ENCODE data around the gene NOCT.

GRCh38 chr4:138978600-138978999 is 37.0 kb upstream of the NOCT start:
- TF ChIP-seq ZSCAN5A (tag by site-specific recombination; IDR thresholded peaks at IDR 0.05), result no peak
- no peak for TF ChIP-seq CTCF (tag by site-specific recombination; IDR thresholded peaks at IDR 0.05)
- no peak for TF ChIP-seq ZNF302 (tag by site-specific recombination; IDR thresholded peaks at IDR 0.05; ENCODE audit: low read depth)
- no peak for TF ChIP-seq ZNF707 (tag by site-specific recombination; IDR thresholded peaks at IDR 0.05)
- no peak for TF ChIP-seq ZBTB49 (tag by site-specific recombination; IDR thresholded peaks at IDR 0.05; ENCODE audit: low read depth)
- TF ChIP-seq ZEB2 (tag by site-specific recombination; IDR thresholded peaks at IDR 0.05), result no peak
